Parathyroid adenoma (tissue), 2 donors: ENCODE data around the gene MRGPRF.

ENCODE experiments used
- H2AFZ ChIP-seq: fragments of 300-600 bp; sonication (generic); one replicate; pipeline ENCODE4 v1.7.0; 2017; ENCODE audit warnings: antibody characterized with exemption, mild to moderate bottlenecking
- H3K27ac ChIP-seq: fragments of 300-600 bp; sonication (generic); one replicate; pipeline ENCODE4 v1.7.0; 2017
- H3K27me3 ChIP-seq: fragments of 300-600 bp; sonication (generic); one replicate; pipeline ENCODE4 v1.7.0; 2017; ENCODE audit warnings: low read length; ENCODE audit not compliant: control insufficient read depth, insufficient read depth
- H3K36me3 ChIP-seq: fragments of 300-600 bp; sonication (generic); one replicate; pipeline ENCODE4 v1.7.0; 2017; ENCODE audit warnings: low read length; ENCODE audit not compliant: control insufficient read depth, insufficient read depth
- H3K4me1 ChIP-seq: fragments of 300-600 bp; sonication (generic); one replicate; pipeline ENCODE4 v1.7.0; 2017; ENCODE audit warnings: control low read depth
- H3K4me2 ChIP-seq: fragments of 300-600 bp; sonication (generic); one replicate; pipeline ENCODE4 v1.7.0; 2017; ENCODE audit warnings: low read length
- H3K4me3 ChIP-seq: fragments of 300-600 bp; sonication (generic); one replicate; pipeline ENCODE4 v1.7.0; 2017; ENCODE audit warnings: low read depth, low read length
- H3K79me2 ChIP-seq: fragments of 300-600 bp; sonication (generic); one replicate; pipeline ENCODE4 v1.7.0; 2017; ENCODE audit warnings: control low read depth
- H3K9ac ChIP-seq: fragments of 300-600 bp; sonication (generic); one replicate; pipeline ENCODE4 v1.7.0; 2017; ENCODE audit warnings: mild to moderate bottlenecking
- H3K9me3 ChIP-seq: fragments of 300-600 bp; sonication (generic); one replicate; pipeline ENCODE4 v1.7.0; 2017; ENCODE audit warnings: low read length; ENCODE audit not compliant: control insufficient read depth
- CTCF ChIP-seq: fragments of 300-600 bp; sonication (generic); IDR thresholded peaks from one replicate; pipeline ENCODE4 v1.7.0; 2017; ENCODE audit warnings: antibody characterized with exemption, mild to moderate bottlenecking
- donor health status: primary hyperparathyroidism.

Gene MRGPRF

GRCh38 chr11:68998390-68998911, 14.6 kb downstream of the MRGPRF start:
- no peak overlapping the region for H2AFZ ChIP-seq
- H3K4me2 ChIP-seq = no peak overlapping the region
- no peak for TF ChIP-seq CTCF
- H3K36me3 ChIP-seq = no peaks in the 10 kb centered on the region
- H3K9ac ChIP-seq = no peak overlapping the region
- no peak overlapping the region for H3K4me3 ChIP-seq
- H3K9me3 ChIP-seq = no peaks in the 10 kb centered on the region
- H3K79me2 ChIP-seq = no peaks in the 10 kb centered on the region
- no peak overlapping the region for H3K27ac ChIP-seq
- no peaks in the 10 kb centered on the region for H3K4me1 ChIP-seq
- no peaks in the 10 kb centered on the region for H3K27me3 ChIP-seq

- no peaks in the 10 kb centered on the region for H3K27me3 ChIP-seq
- no peaks in the 10 kb centered on the region for H3K4me1 ChIP-seq
- H3K9ac ChIP-seq = no peak overlapping the region
- no peak overlapping the region for H3K4me3 ChIP-seq
- TF ChIP-seq CTCF = no peak
- no peaks in the 10 kb centered on the region for H3K79me2 ChIP-seq
- H3K4me2 ChIP-seq = no peak overlapping the region
- no peaks in the 10 kb centered on the region for H3K9me3 ChIP-seq
- no peak overlapping the region for H3K27ac ChIP-seq
- H2AFZ ChIP-seq = no peak overlapping the region
- no peaks in the 10 kb centered on the region for H3K36me3 ChIP-seq
These were observed 15.1 kb downstream of the MRGPRF start for GRCh38 chr11:68997995-68998348.

- no peaks in the 10 kb centered on the region for H3K27me3 ChIP-seq
- no peak for TF ChIP-seq CTCF
- no peak overlapping the region for H3K4me3 ChIP-seq
- H3K27ac ChIP-seq = no peak overlapping the region
- no peaks in the 10 kb centered on the region for H3K36me3 ChIP-seq
- no peak overlapping the region for H3K4me2 ChIP-seq
- H3K4me1 ChIP-seq = no peaks in the 10 kb centered on the region
- H3K9me3 ChIP-seq = no peaks in the 10 kb centered on the region
- no peak overlapping the region for H3K9ac ChIP-seq
- no peak overlapping the region for H2AFZ ChIP-seq
- H3K79me2 ChIP-seq = no peaks in the 10 kb centered on the region
These were observed 15.7 kb downstream of the MRGPRF start for GRCh38 chr11:68997124-68997994.

GRCh38 chr11:68996376-68997123, 16.5 kb downstream of the MRGPRF start:
- no peaks in the 10 kb centered on the region for H3K36me3 ChIP-seq
- H3K4me2 ChIP-seq = no peak overlapping the region
- H3K27ac ChIP-seq = no peak overlapping the region
- no peaks in the 10 kb centered on the region for H3K27me3 ChIP-seq
- H3K4me3 ChIP-seq = no peak overlapping the region
- no peak overlapping the region for H2AFZ ChIP-seq
- H3K4me1 ChIP-seq = no peaks in the 10 kb centered on the region
- TF ChIP-seq CTCF = no peak
- H3K9me3 ChIP-seq = no peaks in the 10 kb centered on the region
- H3K9ac ChIP-seq = no peak overlapping the region
- H3K79me2 ChIP-seq = no peaks in the 10 kb centered on the region
